ENCODE results near the gene BRIX1.

DNA sequence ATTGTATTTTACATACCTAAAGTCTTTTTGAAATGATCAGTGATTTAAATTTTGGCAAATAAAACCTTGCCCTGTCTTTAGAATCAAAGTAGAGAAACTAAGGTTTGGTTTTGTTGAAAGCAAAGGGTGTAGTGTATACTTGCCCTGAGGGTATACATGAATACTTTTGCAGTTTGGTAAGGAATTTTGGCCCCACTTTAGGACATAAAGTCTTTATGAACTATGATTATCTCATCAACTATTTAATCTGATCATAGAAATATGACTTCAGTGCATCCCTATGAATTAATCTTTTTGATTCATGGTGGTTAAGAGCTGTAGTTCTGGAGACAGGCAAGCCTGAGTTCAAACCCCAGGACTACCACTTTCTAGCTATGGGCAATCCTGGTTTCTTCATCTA lies 17.9 kb upstream of the BRIX1 start:
- TF ChIP-seq, protein P1, sequence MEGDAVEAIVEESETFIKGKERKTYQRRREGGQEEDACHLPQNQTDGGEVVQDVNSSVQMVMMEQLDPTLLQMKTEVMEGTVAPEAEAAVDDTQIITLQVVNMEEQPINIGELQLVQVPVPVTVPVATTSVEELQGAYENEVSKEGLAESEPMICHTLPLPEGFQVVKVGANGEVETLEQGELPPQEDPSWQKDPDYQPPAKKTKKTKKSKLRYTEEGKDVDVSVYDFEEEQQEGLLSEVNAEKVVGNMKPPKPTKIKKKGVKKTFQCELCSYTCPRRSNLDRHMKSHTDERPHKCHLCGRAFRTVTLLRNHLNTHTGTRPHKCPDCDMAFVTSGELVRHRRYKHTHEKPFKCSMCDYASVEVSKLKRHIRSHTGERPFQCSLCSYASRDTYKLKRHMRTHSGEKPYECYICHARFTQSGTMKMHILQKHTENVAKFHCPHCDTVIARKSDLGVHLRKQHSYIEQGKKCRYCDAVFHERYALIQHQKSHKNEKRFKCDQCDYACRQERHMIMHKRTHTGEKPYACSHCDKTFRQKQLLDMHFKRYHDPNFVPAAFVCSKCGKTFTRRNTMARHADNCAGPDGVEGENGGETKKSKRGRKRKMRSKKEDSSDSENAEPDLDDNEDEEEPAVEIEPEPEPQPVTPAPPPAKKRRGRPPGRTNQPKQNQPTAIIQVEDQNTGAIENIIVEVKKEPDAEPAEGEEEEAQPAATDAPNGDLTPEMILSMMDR (IDR thresholded peaks at IDR 0.05; ENCODE audit: extremely low read depth in 1 of 2, insufficient read depth in 1 of 2, low read depth in 1 of 2, low read length in 2 of 2): no peak
- TF ChIP-seq POLR2AphosphoS5 (IDR thresholded peaks at IDR 0.05; ENCODE audit: insufficient read depth, low read depth, low read length): no peak
- no peak for TF ChIP-seq POLR2A (IDR thresholded peaks at IDR 0.05; ENCODE audit: low read depth, low read length)
- TF ChIP-seq, protein P2, sequence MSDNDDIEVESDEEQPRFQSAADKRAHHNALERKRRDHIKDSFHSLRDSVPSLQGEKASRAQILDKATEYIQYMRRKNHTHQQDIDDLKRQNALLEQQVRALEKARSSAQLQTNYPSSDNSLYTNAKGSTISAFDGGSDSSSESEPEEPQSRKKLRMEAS (IDR thresholded peaks at IDR 0.05; ENCODE audit: insufficient read depth, insufficient read length): no peak
